GM12878 (cell line): ENCODE data around the gene WNT11. TPM values are rescaled to one million over a fixed set of nuclear protein-coding genes. Genes with fewer than 3 reads are reported as not detected.
A peak's percentile ranks its signal among the peaks of the same experiment; 100 is the strongest.

Source experiments
- ATAC-seq: fragments of 200-7000 bp; cut with Tn5 transposase; 3 replicates; pipeline ENCODE4 v1.9.1; 2020; ENCODE audit warnings: mild to moderate bottlenecking, moderate library complexity
- BruUV-seq: library from RNA; stranded (reverse); fragments of 400-500 nt; replicated peaks from 2 replicates; lab custom pipeline; 2021; lab: Mats Ljungman, UMichigan
- CTCF ChIA-PET: fragments of 300-600 bp; sonication (Branson Sonifier 250); formaldehyde crosslinking; extraction: SDS; loops from one replicate; lab custom pipeline; 2021; ENCODE audit warnings: inconsistent platforms; lab: Yijun Ruan, JAX
- POLR2A ChIA-PET: fragments of 350-600 bp; formaldehyde crosslinking; extraction: SDS; loops from one replicate; lab custom pipeline; 2021; ENCODE audit warnings: inconsistent platforms; lab: Charles Lee
- RAD21 ChIA-PET: fragments of 300-600 bp; sonication (Branson Sonifier 250); formaldehyde crosslinking; loops from one replicate; lab custom pipeline; 2023; ENCODE audit warnings: antibody characterized with exemption; ENCODE audit not compliant: unreplicated experiment; lab: Charles Lee
- SMC1A ChIA-PET: fragments of 300-600 bp; sonication (Branson Sonifier 250); formaldehyde crosslinking; loops from one replicate; lab custom pipeline; 2023; ENCODE audit not compliant: unreplicated experiment, uncharacterized antibody; lab: Charles Lee
- DNase-seq: peaks from one replicate; pipeline ENCODE4 v3.0.0-alpha.2; 2011; ENCODE audit warnings: low read depth, low spot score
- FAIRE-seq: peaks from 3 replicates; lab custom pipeline; 2011; peaks lifted over from hg19 to GRCh38; lab: Jason Lieb, UNC
- H2AFZ ChIP-seq: 2 replicates; pipeline ENCODE4 v1.6.0; 2011; ENCODE audit warnings: low read depth, low read length, control low read depth; ENCODE audit not compliant: control insufficient read depth
- H3K27ac ChIP-seq: 2 replicates; pipeline ENCODE4 v1.5.1; 2011; ENCODE audit warnings: control low read depth; ENCODE audit not compliant: control insufficient read depth, insufficient read depth
- H3K27me3 ChIP-seq, 2 experiments: replicated peaks in 1 of 2; 2 replicates each; pipeline versions ENCODE4 v1.6.0 to v1.6.1; 2011; ENCODE audit warnings: low read length in 1 of 2; ENCODE audit not compliant: control insufficient read depth in 2 of 2, insufficient read depth in 2 of 2
- H3K36me3 ChIP-seq, 2 experiments: 2 replicates each; pipeline ENCODE4 v1.5.1; 2011; ENCODE audit warnings: low read length in 1 of 2; ENCODE audit not compliant: control insufficient read depth in 2 of 2, insufficient read depth in 2 of 2
- H3K4me1 ChIP-seq: 2 replicates; pipeline ENCODE4 v1.6.1; 2011; ENCODE audit warnings: mild to moderate bottlenecking, low read length, moderate library complexity, mixed read lengths; ENCODE audit not compliant: control insufficient read depth, insufficient read depth
- H3K4me2 ChIP-seq: 2 replicates; pipeline ENCODE4 v1.6.0; 2011; ENCODE audit warnings: control low read depth; ENCODE audit not compliant: control insufficient read depth, insufficient read depth
- H3K4me3 ChIP-seq: fragments of 200-600 bp; sonication (generic); 2 replicates; pipeline ENCODE4 v1.5.1; 2016
- H3K79me2 ChIP-seq: 2 replicates; pipeline ENCODE4 v1.6.0; 2011; ENCODE audit warnings: low read length; ENCODE audit not compliant: control insufficient read depth, insufficient read depth
- H3K9ac ChIP-seq: 2 replicates; pipeline ENCODE4 v1.8.0; 2011; ENCODE audit warnings: low read length, control low read depth, mixed read lengths; ENCODE audit not compliant: control insufficient read depth, insufficient read depth
- H3K9me3 ChIP-seq: replicated peaks from 3 replicates; pipeline ENCODE4 v1.5.1; 2011; ENCODE audit warnings: mild to moderate bottlenecking, low read length; ENCODE audit not compliant: control insufficient read depth, insufficient read depth
- H4K20me1 ChIP-seq: 2 replicates; pipeline ENCODE4 v1.6.0; 2011; ENCODE audit not compliant: control insufficient read depth, insufficient read depth
- ATF3 ChIP-seq: IDR thresholded peaks from 2 replicates; pipeline ENCODE4 v1.6.1; 2011; ENCODE audit warnings: low read depth, mild to moderate bottlenecking, low read length, moderate library complexity, borderline replicate concordance; ENCODE audit errors: extremely low read depth
- BCLAF1 ChIP-seq: fragments of 450-650 bp; IDR thresholded peaks from 2 replicates; pipeline ENCODE4 v1.6.1; 2017; ENCODE audit warnings: antibody characterized with exemption, mild to moderate bottlenecking, moderate library complexity
- BRCA1 ChIP-seq: IDR thresholded peaks from 2 replicates; pipeline ENCODE4 v1.6.1; 2011; ENCODE audit warnings: low read depth, low read length, improper control_type of control experiment
- GABPA ChIP-seq: IDR thresholded peaks from 2 replicates; pipeline ENCODE4 v1.6.1; 2014; ENCODE audit warnings: antibody characterized with exemption, low read depth, mild to moderate bottlenecking, inconsistent platforms
- HDAC2 ChIP-seq: fragments of 200-600 bp; sonication (generic); IDR thresholded peaks from 2 replicates; pipeline ENCODE4 v1.6.1; 2017
- HDAC6 ChIP-seq: fragments of 200-600 bp; sonication (generic); IDR thresholded peaks from one replicate; pipeline ENCODE4 v1.8.0; 2017; ENCODE audit warnings: antibody characterized with exemption; ENCODE audit not compliant: unreplicated experiment
- IKZF2 ChIP-seq, 2 experiments: fragments of 450-650 bp; IDR thresholded peaks; 2 replicates each; pipeline ENCODE4 v1.6.1; 2017; ENCODE audit warnings: mild to moderate bottlenecking in 2 of 2, moderate library complexity in 2 of 2
- JUNB ChIP-seq: IDR thresholded peaks from 2 replicates; pipeline ENCODE4 v1.6.1; 2016; ENCODE audit warnings: antibody characterized with exemption, mild to moderate bottlenecking
- JUND ChIP-seq: IDR thresholded peaks from 2 replicates; pipeline ENCODE4 v1.6.1; 2012; ENCODE audit warnings: low read depth, mild to moderate bottlenecking, low read length, improper control_type of control experiment, moderate library complexity
- KAT2A ChIP-seq: conservative IDR thresholded peaks from 2 replicates; pipeline ENCODE4 v1.6.1; 2011; ENCODE audit warnings: low read depth, low read length; ENCODE audit not compliant: control insufficient read depth
- MTA2 ChIP-seq: fragments of 450-650 bp; IDR thresholded peaks from 2 replicates; pipeline ENCODE4 v1.6.1; 2016; ENCODE audit warnings: low read depth, mild to moderate bottlenecking, moderate library complexity
- MYB ChIP-seq: fragments of 150-350 bp; IDR thresholded peaks from 2 replicates; pipeline ENCODE4 v1.6.1; 2014; ENCODE audit warnings: mild to moderate bottlenecking, low read depth, low read length, borderline replicate concordance
- RUNX3 ChIP-seq: IDR thresholded peaks from 2 replicates; pipeline ENCODE4 v1.6.1; 2012; ENCODE audit warnings: low read length, inconsistent platforms
- SKIL ChIP-seq: fragments of 450-650 bp; IDR thresholded peaks from 2 replicates; pipeline ENCODE4 v1.6.1; 2017; ENCODE audit warnings: mild to moderate bottlenecking, low read depth, inconsistent platforms; ENCODE audit not compliant: poor library complexity, severe bottlenecking
- SRF ChIP-seq, 2 experiments: IDR thresholded peaks; 2 replicates each; pipeline ENCODE4 v1.6.1; 2011; ENCODE audit warnings: low read depth in 2 of 2, low read length in 2 of 2, mild to moderate bottlenecking in 1 of 2, moderate library complexity in 1 of 2
- WRNIP1 ChIP-seq: IDR thresholded peaks from 2 replicates; pipeline ENCODE4 v1.6.1; 2011; ENCODE audit warnings: low read depth, low read length, improper control_type of control experiment, borderline replicate concordance
- ZNF384 ChIP-seq: IDR thresholded peaks from 2 replicates; pipeline ENCODE4 v1.6.1; 2012; ENCODE audit warnings: low read depth, mild to moderate bottlenecking, low read length, improper control_type of control experiment, borderline replicate concordance
- ZSCAN29 ChIP-seq: fragments of 450-650 bp; IDR thresholded peaks from 2 replicates; pipeline ENCODE4 v1.6.1; 2017; ENCODE audit warnings: mild to moderate bottlenecking, moderate library complexity
- ZZZ3 ChIP-seq: IDR thresholded peaks from 2 replicates; pipeline ENCODE4 v1.6.1; 2011; ENCODE audit warnings: low read depth; ENCODE audit not compliant: control insufficient read depth, insufficient read length
- WGBS: methylation state at CpG from one replicate; pipeline ENCODE4 v1.1.6; 2016; ENCODE audit warnings: low lambda C conversion rate; ENCODE audit not compliant: insufficient replicate concordance, insufficient coverage; ENCODE audit errors: missing lambda C conversion rate; 5-methylcytosine and 5-hydroxymethylcytosine counted together
- in situ Hi-C: fragments of 300-500 bp; cut with MboI; formaldehyde crosslinking; loops from 9 replicates; pipeline ENCODE4 v1.14.3; 2018; ENCODE audit warnings: mixed read lengths
- intact Hi-C: fragments of 100-400 bp; cut with micrococcal nuclease; formaldehyde crosslinking; loops from one replicate; pipeline ENCODE4 v1.14.2; 2022; ENCODE audit not compliant: unreplicated experiment
- polyA plus RNA-seq, 11 experiments: library from polyadenylated mRNA; depleted of rRNA in 4 of 11; unstranded in 6 of 11; stranded (reverse) in 5 of 11; fragments of >200 nt; fragmentation: Nextera tagmentation in 4 of 11; fragmentation: Illumina TruSeq in 1 of 11; extraction: Ambion mirVana in 4 of 11; extraction: Trizol in 1 of 11; gene quantifications; 1 replicate in 1 of 11; 2 replicates in 10 of 11; pipeline versions ENCODE4 v1.2.1 to v1.2.3, GENCODE V29; 2011 to 2016; ENCODE audit warnings: inconsistent platforms in 2 of 11, missing spikeins in 2 of 11, low read depth in 1 of 11
- total RNA-seq, 4 experiments: library from RNA; depleted of rRNA in 3 of 4; stranded (reverse); fragments of >200 nt in 3 of 4; fragmentation: Illumina TruSeq in 1 of 4; extraction: Trizol in 1 of 4; gene quantifications; 2 replicates each; pipeline versions ENCODE4 v1.2.1 to v1.2.3, GENCODE V29; 2013 to 2021

WNT11 gene
- total and polyA plus RNA-seq, 10 of the 15 experiments (the other 5 are each of a cell fraction or from before 2014, with no cell fraction given): 0.05 to 0.19 TPM; not detected in 8

GRCh38 chr11:76205252-76206076 is 838 bp downstream of the WNT11 start:
- Histone ChIP-seq H3K4me2 (peak overlapping the region; percentile 86; the same call in 1 of the 2 replicates), H3K27me3 (peaks cover 24 to 34% of the 10 kb centered on the region in 2 experiments)
- TF ChIP-seq RUNX3: no peak
- TF ChIP-seq HDAC2: no peak
- TF ChIP-seq ZSCAN29: no peak
- no peak for TF ChIP-seq WRNIP1
- TF ChIP-seq GABPA: no peak
- TF ChIP-seq KAT2A: no peak
- TF ChIP-seq JUNB: no peak
- TF ChIP-seq BCLAF1: no peak
- TF ChIP-seq ATF3: no peak
- TF ChIP-seq IKZF2 (IDR thresholded peaks at IDR 0.05): no peak
- no peak for TF ChIP-seq BRCA1
- no peak for TF ChIP-seq HDAC6
- no peak for TF ChIP-seq ZZZ3
- TF ChIP-seq SRF (IDR thresholded peaks at IDR 0.05; ENCODE audit: low read depth in 2 of 2, low read length in 2 of 2): no peak
- TF ChIP-seq MTA2: no peak
- no peak for TF ChIP-seq SKIL
- no peak for TF ChIP-seq MYB
- no peak for TF ChIP-seq ZNF384
- no peak for TF ChIP-seq JUND
- TF ChIP-seq, all 136 proteins: peak for 0
- ChIA-PET SMC1A (interaction anchor here (0.9 kb wide), 1 partner anchor 53 kb away, joined by 3 read pairs; no protein-coding TSS in a partner anchor), POLR2A (no interaction called here), CTCF (interaction anchor here (0.8 to 6.5 kb wide), 2 partner anchors 23 to 114 kb away, joined by 3 to 131 read pairs; no protein-coding TSS in a partner anchor), RAD21 (interaction anchor here (0.9 to 6.6 kb wide), 2 partner anchors 115 to 308 kb away, joined by 3 to 147 read pairs; no protein-coding TSS in a partner anchor)
- in situ Hi-C loops (no loop called here), intact Hi-C loops (loop anchor here (2.0 to 10.0 kb wide), 5 partner anchors 38 to 477 kb away; no protein-coding TSS in a partner anchor)
- H2AFZ ChIP-seq: no peak overlapping the region
- no peaks in the 10 kb centered on the region for H3K36me3 ChIP-seq
- WGBS: 65% methylated on average over 22 of the region's 23 CpGs
- no peak for ATAC-seq
- peaks cover 2% of the 10 kb centered on the region; the same call in 1 of the 2 replicates for H4K20me1 ChIP-seq
- H3K27ac ChIP-seq: no peak overlapping the region
- no peak for DNase-seq
- H3K9me3 ChIP-seq: no peaks in the 10 kb centered on the region
- no peak overlapping the region for H3K4me3 ChIP-seq
- BruUV-seq: no TSS peak
- H3K9ac ChIP-seq: no peak overlapping the region
- H3K79me2 ChIP-seq: no peaks in the 10 kb centered on the region
- peaks cover 17% of the 10 kb centered on the region for H3K4me1 ChIP-seq
- FAIRE-seq: no peak
